HG02678 (cell line): Measurements from ENCODE around the gene OTX1.

Source experiments
- ATAC-seq: cut with Tn5 transposase; IDR thresholded peaks from one replicate; pipeline ENCODE4 v1.9.1; 2021; ENCODE audit warnings: mild to moderate bottlenecking, moderate library complexity; ENCODE audit not compliant: unreplicated experiment

The OTX1 gene

GRCh38 chr2:63046961-63047320 is 3.7 kb upstream of the OTX1 start:
- no peak for ATAC-seq

GRCh38 chr2:63047321-63048279 is 3.0 kb upstream of the OTX1 start:
- ATAC-seq: no peak

GRCh38 chr2:63048367-63049171 is 2.1 kb upstream of the OTX1 start:
- ATAC-seq: no peak

- ATAC-seq: no peak
These were observed 1.2 kb upstream of the OTX1 start for GRCh38 chr2:63049211-63049969.

- ATAC-seq: no peak
These were observed 678 bp upstream of the OTX1 start for GRCh38 chr2:63049970-63050333.

GRCh38 chr2:63051042-63051794 is 588 bp downstream of the OTX1 start:
- no peak for ATAC-seq

- ATAC-seq: no peak
These were observed 1.2 kb downstream of the OTX1 start for GRCh38 chr2:63051795-63052333.

GRCh38 chr2:63052411-63053080 is 1.9 kb downstream of the OTX1 start:
- no peak for ATAC-seq

GRCh38 chr2:63053081-63053888 is 2.7 kb downstream of the OTX1 start:
- ATAC-seq: no peak

GRCh38 chr2:63053889-63054602 is 3.4 kb downstream of the OTX1 start:
- no peak for ATAC-seq

- ATAC-seq: no peak
These were observed 4.2 kb downstream of the OTX1 start for GRCh38 chr2:63054841-63055225.

- no peak for ATAC-seq
These were observed 4.8 kb downstream of the OTX1 start for GRCh38 chr2:63055226-63056106.

GRCh38 chr2:63056107-63057050 is 5.7 kb downstream of the OTX1 start:
- peak; percentile 48 for ATAC-seq

- ATAC-seq: no peak
These were observed 6.9 kb downstream of the OTX1 start for GRCh38 chr2:63057249-63058143.
